ENCODE data around the gene ING5. TPM values are rescaled to one million over a fixed set of nuclear protein-coding genes. Genes with fewer than 3 reads are reported as not detected.
"Not testable (repeated sequence)": the region's sequence is repeated elsewhere in the genome, so short reads cannot be mapped to it uniquely, and the experiment has no call there.

The ING5 gene
- total RNA-seq (2014; rRNA removed; shearing (Covaris generic)) = 20.5 and 23.2 TPM in 2 replicates

DNA sequence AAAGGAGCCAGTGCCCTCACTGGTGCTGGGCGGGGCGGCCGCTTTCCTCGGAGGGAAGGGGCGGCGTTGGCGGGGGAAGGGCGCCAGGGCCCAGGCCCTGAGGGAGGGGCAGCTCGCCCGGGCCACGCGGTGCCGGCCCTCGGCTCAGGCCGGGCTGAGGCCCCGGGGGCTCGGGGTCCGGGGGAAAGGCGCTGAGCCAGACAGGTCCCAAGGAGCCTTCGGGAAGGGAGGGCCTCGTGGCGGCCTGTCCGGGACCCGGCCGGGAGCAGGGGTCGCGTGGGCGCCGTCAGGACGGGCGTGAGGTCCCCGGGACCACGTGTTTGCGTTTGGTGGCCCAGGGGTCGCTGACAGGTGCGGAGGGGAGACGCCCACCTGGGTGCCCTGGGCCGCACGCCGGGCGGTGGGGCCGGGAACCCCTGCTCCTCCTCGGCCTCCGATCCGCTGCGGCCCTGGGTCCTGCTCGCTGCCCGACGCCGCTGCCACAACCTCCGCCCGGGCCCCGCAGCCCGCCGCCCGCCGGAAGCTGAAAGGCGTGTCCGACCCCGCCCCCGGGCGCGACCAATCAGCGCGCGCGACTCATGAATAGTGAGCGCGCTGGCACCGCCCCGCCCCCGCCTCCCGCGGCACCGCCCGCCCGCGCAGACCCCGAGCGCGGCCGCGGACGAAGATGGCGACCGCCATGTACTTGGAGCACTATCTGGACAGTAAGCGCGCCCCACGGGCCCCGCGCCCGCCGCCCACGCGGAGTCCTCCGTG lies at the start of gene ING5:
TSS of gene ING5 (plus strand) at position 641 of the 756 bp plus-strand sequence. CDS start at position 668, 27 bp downstream.
- peak; percentile 91 to 96 for DNase-seq (ENCODE audit: low read depth in 1 of 2, low spot score in 2 of 2)
- Histone ChIP-seq H3K27me3 (replicated peaks) (no peaks in the 10 kb centered on the region), H3K36me3 (peaks cover 37% of the 10 kb centered on the region), H3K9me3 (replicated peaks) (peaks cover 8% of the 10 kb centered on the region; the same call in 1 of the 2 replicates), H3K27ac (peak within 1 kb of the TSS; percentile 85), H3K4me1 (replicated peaks) (peaks cover 19% of the 10 kb centered on the region), H3K4me3 (peak within 1 kb of the TSS; percentile 95)

DNA sequence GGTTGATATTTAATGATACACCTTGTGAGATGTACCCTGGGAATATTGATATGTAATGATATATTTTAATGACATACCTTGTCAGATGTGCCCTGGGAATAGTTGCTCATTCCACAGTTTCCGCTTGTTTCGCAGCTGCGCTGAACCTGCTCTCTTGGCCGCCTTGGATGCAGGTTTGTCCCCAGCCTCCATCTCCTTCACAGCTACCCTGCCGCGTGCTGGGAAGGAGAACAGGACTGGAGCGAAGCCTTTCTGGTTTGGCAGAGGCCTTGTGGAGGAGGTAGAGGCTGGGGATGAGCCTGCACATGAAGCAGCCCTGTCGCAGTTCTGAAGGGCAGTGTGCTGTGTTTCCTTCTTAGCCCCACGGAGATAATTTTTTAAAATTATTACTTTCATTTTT lies 49.7 kb upstream of the ING5 start:
- Histone ChIP-seq H3K4me1 (replicated peaks) (no peaks in the 10 kb centered on the region), H3K27me3 (replicated peaks) (no peaks in the 10 kb centered on the region), H3K9me3 (replicated peaks) (no peaks in the 10 kb centered on the region), H3K27ac (no peak overlapping the region), H3K4me3 (no peak overlapping the region), H3K36me3 (peaks cover 61% of the 10 kb centered on the region)
- DNase-seq (ENCODE audit: low read depth in 1 of 2, low spot score in 2 of 2) = no peak

DNA sequence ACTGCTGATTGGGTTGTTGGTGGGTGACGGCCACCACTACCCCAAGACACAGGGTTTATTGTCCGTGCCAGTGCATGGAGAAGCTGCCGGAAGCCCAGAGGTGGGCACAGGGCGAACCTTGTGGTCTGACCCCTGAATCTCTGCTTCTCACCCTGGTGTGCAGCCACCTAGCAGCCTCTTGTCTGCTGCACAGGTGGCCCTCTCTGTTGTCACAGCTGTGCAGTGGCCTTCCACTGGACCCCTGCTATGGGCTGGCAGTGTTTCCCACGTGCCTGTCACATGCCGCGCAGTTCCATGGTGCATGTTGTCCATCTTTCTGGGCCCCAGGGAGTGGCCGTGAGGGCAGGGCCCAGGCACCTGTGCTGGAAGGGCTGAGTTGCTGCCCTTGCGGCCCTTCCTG lies 49.1 kb upstream of the ING5 start:
- DNase-seq (ENCODE audit: low read depth in 1 of 2, low spot score in 2 of 2) = no peak
- no peaks in the 10 kb centered on the region for H3K9me3 ChIP-seq (replicated peaks)
- H3K36me3 ChIP-seq = peaks cover 66% of the 10 kb centered on the region

DNA sequence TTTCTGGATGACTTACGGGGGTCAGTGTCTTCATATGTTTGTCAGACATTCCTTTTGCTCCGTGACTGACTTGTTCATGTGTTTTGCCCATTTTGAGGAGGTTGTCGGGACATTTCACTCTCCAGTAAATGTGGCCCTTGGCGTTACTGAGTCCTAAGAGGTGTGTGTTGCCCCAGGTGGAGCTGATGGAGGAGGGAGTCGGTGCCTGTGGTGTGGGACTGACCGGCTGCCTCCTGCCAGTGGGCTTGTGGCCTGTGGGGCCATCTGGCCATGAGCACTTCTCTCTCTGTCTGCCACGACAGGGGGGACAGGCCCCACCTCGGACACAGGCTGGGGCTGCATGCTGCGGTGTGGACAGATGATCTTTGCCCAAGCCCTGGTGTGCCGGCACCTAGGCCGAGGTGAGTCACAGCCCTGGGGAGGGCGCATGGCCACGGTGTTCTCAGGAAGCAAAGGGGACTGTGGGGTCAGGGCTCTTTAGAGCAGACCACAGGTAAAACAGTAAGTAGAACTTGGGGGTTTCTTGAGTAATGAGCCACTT lies 48.6 kb upstream of the ING5 start:
- no peak for DNase-seq (ENCODE audit: low read depth in 1 of 2, low spot score in 2 of 2)
- no peaks in the 10 kb centered on the region for H3K4me1 ChIP-seq (replicated peaks)
- no peak overlapping the region for H3K27ac ChIP-seq
- no peaks in the 10 kb centered on the region for H3K27me3 ChIP-seq (replicated peaks)
- peaks cover 68% of the 10 kb centered on the region for H3K36me3 ChIP-seq
- H3K9me3 ChIP-seq (replicated peaks) = no peaks in the 10 kb centered on the region
- H3K4me3 ChIP-seq = no peak overlapping the region

More for the DNA sequence above, 49.1 kb upstream of the ING5 start:
- H3K4me3 ChIP-seq = no peak overlapping the region
- no peaks in the 10 kb centered on the region for H3K27me3 ChIP-seq (replicated peaks)
- no peak overlapping the region for H3K27ac ChIP-seq
- no peaks in the 10 kb centered on the region for H3K4me1 ChIP-seq (replicated peaks)

DNA sequence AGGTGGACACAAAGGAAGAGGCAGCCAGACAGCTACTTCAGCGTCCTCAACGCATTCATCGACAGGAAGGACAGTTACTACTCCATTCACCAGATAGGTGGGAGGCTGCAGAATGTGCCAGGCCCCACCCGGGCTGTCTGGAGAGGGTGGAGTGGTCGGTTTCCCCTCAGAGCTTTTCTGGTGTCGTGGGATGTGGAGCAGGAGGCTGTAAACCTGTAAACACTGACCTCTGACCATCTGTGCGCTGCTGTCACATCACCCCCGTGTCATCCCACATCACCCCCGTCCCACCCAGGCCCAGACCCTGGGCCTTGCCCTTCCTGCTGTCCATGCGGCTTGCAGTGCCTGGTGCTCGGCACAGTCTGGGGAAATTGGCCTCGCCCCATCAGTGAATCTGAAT lies 47.3 kb upstream of the ING5 start:
- Histone ChIP-seq H3K9me3 (replicated peaks) (no peaks in the 10 kb centered on the region), H3K27ac (no peak overlapping the region), H3K4me3 (no peak overlapping the region), H3K4me1 (replicated peaks) (no peaks in the 10 kb centered on the region), H3K27me3 (replicated peaks) (no peaks in the 10 kb centered on the region), H3K36me3 (peaks cover 73% of the 10 kb centered on the region)
- no peak for DNase-seq (ENCODE audit: low read depth in 1 of 2, low spot score in 2 of 2)

DNA sequence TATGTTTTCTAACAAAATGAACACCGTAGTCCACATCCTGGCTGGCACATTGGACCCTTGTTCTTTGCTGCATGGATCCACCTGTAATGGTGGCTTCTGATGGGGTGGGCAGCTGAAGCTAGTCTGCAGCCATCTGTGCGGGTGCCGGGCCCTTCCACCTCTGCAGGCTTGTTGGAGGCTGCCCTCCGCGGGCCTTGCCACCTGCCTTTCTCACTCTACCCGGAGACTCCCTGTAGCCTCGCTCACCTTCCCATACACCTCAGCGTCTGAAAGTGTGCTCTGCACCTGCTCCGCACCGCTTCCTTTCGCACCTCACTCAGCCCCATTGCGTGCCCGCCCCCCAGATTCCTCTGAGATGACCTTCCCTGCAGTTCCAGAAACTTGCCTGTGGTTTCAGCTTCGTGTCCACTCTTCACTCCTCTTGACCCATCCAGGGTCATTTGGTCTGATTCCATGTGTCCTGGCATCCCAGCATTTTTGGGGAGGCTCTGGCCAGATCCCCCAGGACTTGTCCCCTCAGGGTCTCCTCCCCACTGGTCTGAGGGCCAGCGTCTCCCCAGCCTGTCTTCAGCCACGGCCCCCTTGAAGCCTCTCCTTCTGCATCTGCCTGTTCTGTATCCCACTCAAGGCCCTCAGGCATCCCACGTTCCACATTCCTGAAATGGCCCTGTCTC lies 46.2 kb upstream of the ING5 start:
- Histone ChIP-seq H3K4me3 (no peak overlapping the region), H3K9me3 (replicated peaks) (no peaks in the 10 kb centered on the region), H3K27me3 (replicated peaks) (no peaks in the 10 kb centered on the region), H3K36me3 (peaks cover 84% of the 10 kb centered on the region), H3K4me1 (replicated peaks) (no peaks in the 10 kb centered on the region), H3K27ac (no peak overlapping the region)
- DNase-seq (ENCODE audit: low read depth in 1 of 2, low spot score in 2 of 2) = no peak

DNA sequence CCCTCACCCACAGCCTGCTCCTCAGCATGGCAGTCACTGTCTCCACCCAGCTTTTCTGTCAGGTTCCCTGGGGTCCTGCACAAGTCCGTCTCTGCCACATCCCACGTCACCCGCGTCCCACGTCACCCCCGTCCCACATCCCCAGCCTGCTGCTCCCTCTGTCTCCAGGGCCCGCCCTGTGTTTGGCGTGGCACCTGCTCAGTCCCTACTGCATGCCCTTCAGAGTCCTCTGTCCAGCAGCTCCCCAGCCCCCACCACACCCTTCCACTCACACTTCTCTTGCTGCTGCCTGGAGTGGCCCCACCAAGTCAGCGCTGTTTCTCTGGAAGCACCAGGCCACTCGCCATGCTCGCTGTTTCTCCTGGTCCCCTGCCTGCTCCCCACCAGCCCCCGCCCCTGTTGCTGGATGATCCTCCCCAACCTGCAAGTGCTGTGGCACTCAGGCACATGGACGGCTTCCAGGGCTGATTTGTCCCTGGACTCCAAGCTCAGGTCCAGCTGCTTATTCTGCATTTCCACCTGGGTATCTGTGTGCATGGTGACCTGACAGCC lies 45.6 kb upstream of the ING5 start:
- DNase-seq (ENCODE audit: low read depth in 1 of 2, low spot score in 2 of 2) = no peak
- H3K27me3 ChIP-seq (replicated peaks) = no peaks in the 10 kb centered on the region
- H3K4me3 ChIP-seq = no peak overlapping the region
- no peak overlapping the region for H3K27ac ChIP-seq
- no peaks in the 10 kb centered on the region for H3K4me1 ChIP-seq (replicated peaks)
- H3K36me3 ChIP-seq = peaks cover 86% of the 10 kb centered on the region
- no peaks in the 10 kb centered on the region for H3K9me3 ChIP-seq (replicated peaks)

DNA sequence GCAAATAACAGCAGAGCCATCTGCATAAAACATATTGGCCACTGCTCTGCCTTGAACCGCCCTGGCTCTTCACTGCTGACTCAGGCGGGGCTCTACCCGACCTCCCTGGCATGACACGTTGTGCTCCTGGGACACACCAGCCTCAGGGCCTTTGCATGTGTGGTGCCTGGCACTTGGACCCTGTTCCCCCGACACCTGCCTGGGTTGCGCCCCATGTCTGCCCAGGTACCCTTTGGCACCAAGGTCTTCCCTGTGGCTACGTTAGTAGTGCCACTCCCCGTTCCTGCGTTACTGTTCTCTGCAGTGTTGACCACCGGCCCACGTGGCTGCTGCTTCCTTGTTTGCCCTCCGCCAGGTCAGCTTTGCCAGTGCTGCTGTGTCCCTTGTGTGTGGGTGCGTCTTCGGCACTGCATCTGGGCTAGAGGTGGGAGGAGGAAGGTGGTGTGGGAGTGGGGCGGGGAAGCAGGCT lies 44.0 kb upstream of the ING5 start:
- Histone ChIP-seq H3K27me3 (replicated peaks) (no peaks in the 10 kb centered on the region), H3K9me3 (replicated peaks) (no peaks in the 10 kb centered on the region), H3K36me3 (peaks cover 70% of the 10 kb centered on the region), H3K4me3 (no peak overlapping the region), H3K27ac (no peak overlapping the region), H3K4me1 (replicated peaks) (no peaks in the 10 kb centered on the region)
- no peak for DNase-seq (ENCODE audit: low read depth in 1 of 2, low spot score in 2 of 2)

DNA sequence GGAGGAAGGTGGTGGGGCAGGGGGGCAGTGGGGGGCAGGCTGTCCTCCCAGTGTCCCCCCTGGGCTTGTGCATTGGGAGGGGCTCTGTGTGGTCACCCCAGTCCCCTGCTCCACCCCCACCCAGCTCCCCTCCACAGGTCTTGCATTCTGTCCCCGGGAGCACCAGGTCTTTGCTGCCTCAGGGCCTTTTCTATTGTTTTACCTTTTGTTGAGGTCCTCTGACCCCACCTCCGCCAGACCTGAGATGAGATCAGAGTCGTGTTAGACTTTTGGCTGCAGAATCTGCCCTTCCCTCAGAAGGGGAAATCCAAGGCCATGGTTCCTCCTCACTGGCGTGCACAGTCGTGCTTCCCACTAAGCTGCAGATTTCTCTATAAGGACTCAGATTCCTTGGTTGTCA lies 43.5 kb upstream of the ING5 start:
- Histone ChIP-seq H3K27me3 (replicated peaks) (no peaks in the 10 kb centered on the region), H3K9me3 (replicated peaks) (no peaks in the 10 kb centered on the region), H3K36me3 (peaks cover 65% of the 10 kb centered on the region), H3K27ac (no peak overlapping the region), H3K4me3 (no peak overlapping the region), H3K4me1 (replicated peaks) (no peaks in the 10 kb centered on the region)
- no peak for DNase-seq (ENCODE audit: low read depth in 1 of 2, low spot score in 2 of 2)

DNA sequence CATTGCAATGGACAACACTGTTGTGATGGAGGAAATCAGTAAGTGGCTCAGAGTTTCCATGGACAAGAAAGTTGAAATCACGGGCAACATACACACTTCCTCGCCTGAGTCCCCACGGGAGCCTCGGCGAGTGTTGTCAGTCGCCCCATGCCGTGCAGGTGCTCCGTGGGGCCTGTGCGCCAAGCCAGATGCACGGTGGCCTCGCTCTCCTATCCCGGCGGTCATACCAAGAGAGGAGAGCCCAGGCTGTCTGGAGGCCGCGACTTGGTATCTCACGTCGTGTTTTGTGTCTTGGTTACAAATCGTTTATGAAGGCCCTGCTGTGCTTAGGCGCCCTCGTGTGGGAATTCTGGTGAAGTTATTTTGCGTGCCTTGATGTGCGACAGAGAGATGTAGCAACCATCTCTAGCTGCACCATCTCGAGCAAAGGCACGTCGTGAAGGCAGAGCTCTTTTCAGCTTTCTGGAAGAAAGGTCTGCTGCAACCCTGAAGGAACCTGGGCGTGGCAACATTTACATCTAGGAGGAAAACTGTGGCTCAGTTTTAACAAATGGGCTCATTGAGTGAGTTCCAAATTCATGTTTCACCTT lies 42.6 kb upstream of the ING5 start:
- H3K4me3 ChIP-seq = no peak overlapping the region
- H3K9me3 ChIP-seq (replicated peaks) = no peaks in the 10 kb centered on the region
- DNase-seq (ENCODE audit: low read depth in 1 of 2, low spot score in 2 of 2) = peak; percentile 59 to 68
- H3K4me1 ChIP-seq (replicated peaks) = peaks cover under 1% of the 10 kb centered on the region; the same call in 1 of the 2 replicates
- no peaks in the 10 kb centered on the region for H3K27me3 ChIP-seq (replicated peaks)
- H3K27ac ChIP-seq = no peak overlapping the region
- H3K36me3 ChIP-seq = peaks cover 62% of the 10 kb centered on the region

DNA sequence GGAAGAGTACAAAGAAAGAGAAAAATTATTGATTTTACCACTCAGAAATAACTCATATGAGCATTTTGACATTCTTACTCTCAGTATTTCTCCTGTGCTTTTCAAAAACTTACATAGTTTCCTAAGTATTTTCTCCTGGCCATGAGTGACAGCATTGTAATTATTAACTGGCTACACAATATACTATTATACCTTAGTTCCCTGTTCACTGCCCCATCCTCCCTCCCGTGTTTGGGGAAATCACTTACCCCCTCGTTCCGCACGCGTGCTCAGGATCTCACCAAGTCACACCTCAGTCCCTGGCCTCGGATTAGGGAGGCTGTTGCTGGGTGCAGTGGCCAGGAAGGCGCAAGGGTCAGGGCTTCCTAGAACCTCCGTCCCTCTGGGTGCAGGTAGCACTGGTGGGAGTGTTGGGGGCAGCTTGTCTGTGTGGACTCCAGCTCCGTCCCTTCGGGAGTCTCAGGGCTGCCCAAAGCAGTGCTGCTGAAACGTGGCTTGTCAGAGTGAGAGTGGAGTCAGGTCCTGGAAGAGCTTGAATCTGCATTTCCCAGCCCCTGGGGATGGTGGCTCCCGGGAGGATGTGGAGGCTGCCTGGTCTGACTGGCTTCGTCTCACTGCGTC lies 41.1 kb upstream of the ING5 start:
- H3K4me3 ChIP-seq = no peak overlapping the region
- no peaks in the 10 kb centered on the region for H3K9me3 ChIP-seq (replicated peaks)
- DNase-seq (ENCODE audit: low read depth in 1 of 2, low spot score in 2 of 2) = no peak
- no peaks in the 10 kb centered on the region for H3K27me3 ChIP-seq (replicated peaks)
- peaks cover 47% of the 10 kb centered on the region for H3K36me3 ChIP-seq
- H3K27ac ChIP-seq = no peak overlapping the region
- peaks cover 14% of the 10 kb centered on the region for H3K4me1 ChIP-seq (replicated peaks)

DNA sequence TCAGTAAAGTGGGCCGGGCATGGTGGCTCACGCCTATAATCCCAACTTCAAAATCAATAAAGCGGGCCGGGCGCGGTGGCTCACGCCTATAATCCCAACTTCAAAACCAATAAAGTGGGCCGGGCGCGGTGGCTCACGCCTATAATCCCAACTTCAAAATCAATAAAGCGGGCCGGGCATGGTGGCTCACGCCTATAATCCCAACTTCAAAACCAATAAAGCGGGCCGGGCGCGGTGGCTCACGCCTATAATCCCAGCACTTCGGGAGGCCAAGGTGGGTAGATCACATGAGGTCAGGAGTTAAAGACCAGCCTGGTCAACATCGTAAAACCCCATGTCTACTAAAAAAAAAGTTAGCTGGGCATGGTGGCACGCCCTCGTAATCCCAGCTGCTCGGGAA lies 39.1 kb upstream of the ING5 start:
- Histone ChIP-seq H3K36me3 (peaks cover 44% of the 10 kb centered on the region), H3K4me1 (replicated peaks) (peaks cover 17% of the 10 kb centered on the region)
- not testable (repeated sequence) for H3K9me3 ChIP-seq (replicated peaks); H3K27ac ChIP-seq; DNase-seq (ENCODE audit: low read depth in 1 of 2, low spot score in 2 of 2); H3K27me3 ChIP-seq (replicated peaks); H3K4me3 ChIP-seq

DNA sequence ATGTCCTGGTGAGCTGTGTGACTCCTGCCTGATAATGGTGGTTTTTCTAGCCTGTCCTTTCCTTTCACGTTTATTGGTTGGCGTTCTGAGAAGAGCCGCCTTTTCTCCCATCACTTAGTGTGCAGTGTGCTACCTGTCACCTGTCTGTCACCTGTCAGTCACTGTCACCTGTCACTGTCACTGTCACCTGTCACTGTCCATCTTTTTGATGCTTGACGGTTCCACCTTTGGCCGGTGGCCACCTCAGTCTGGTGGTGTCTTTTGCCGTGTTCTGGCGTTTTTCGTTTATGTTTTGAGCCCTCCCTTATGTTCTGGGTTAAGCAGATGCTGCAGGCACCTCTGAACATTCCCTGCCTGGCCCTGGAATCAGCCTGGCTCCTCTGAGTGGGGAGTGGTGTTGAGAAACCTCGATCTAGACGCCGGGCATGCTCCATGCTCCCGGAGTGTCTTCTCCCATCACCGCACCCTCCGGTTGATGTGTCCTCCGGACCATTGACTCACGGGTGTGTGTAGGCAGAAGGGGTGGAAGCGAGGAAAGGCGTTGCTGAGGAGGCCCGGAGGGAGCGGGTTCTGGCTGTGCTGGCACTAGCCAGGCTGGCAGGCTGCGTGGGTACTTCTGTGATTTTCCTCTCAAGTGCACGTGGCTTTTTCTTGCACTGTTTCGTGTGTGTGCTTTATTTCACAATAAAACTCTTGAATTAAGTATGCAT lies 36.0 kb upstream of the ING5 start:
- Histone ChIP-seq H3K27ac (peak overlapping the region; percentile 92; the same call in 1 of the 2 replicates), H3K4me1 (replicated peaks) (peaks cover 17% of the 10 kb centered on the region), H3K4me3 (no peak overlapping the region; the same call in 1 of the 2 replicates), H3K9me3 (replicated peaks) (no peaks in the 10 kb centered on the region), H3K36me3 (peaks cover 47% of the 10 kb centered on the region), H3K27me3 (replicated peaks) (no peaks in the 10 kb centered on the region)
- no peak for DNase-seq (ENCODE audit: low read depth in 1 of 2, low spot score in 2 of 2)

All from SJSA1 (cell line).